ENCODE measurements around the gene FBXO7.

Gene FBXO7

DNA sequence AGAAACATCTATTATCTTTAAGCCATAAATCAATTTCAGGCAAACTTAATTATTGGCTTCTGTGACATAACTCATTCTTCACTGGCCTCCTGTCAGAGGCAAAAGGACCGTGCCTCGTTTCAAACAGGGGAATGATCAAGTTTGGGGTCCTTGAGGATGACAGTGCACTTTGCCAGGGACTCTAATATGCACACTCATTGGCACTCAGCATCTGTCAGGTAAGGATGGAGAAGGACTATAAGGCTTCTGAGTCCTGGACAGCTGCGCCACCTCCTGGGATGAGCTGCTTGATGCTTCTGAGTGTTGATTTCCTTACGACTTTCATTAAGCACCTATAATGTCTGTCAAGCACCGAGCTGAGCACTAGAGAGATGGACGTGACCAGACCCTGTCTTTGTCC, 30.5 kb upstream of the FBXO7 start:
- H3K4me3 ChIP-seq (replicated peaks; ENCODE audit: insufficient read depth, low read length), result no peak overlapping the region
- no peak overlapping the region for H3K27ac ChIP-seq (replicated peaks)
- TF ChIP-seq, protein P1, sequence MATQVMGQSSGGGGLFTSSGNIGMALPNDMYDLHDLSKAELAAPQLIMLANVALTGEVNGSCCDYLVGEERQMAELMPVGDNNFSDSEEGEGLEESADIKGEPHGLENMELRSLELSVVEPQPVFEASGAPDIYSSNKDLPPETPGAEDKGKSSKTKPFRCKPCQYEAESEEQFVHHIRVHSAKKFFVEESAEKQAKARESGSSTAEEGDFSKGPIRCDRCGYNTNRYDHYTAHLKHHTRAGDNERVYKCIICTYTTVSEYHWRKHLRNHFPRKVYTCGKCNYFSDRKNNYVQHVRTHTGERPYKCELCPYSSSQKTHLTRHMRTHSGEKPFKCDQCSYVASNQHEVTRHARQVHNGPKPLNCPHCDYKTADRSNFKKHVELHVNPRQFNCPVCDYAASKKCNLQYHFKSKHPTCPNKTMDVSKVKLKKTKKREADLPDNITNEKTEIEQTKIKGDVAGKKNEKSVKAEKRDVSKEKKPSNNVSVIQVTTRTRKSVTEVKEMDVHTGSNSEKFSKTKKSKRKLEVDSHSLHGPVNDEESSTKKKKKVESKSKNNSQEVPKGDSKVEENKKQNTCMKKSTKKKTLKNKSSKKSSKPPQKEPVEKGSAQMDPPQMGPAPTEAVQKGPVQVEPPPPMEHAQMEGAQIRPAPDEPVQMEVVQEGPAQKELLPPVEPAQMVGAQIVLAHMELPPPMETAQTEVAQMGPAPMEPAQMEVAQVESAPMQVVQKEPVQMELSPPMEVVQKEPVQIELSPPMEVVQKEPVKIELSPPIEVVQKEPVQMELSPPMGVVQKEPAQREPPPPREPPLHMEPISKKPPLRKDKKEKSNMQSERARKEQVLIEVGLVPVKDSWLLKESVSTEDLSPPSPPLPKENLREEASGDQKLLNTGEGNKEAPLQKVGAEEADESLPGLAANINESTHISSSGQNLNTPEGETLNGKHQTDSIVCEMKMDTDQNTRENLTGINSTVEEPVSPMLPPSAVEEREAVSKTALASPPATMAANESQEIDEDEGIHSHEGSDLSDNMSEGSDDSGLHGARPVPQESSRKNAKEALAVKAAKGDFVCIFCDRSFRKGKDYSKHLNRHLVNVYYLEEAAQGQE (IDR thresholded peaks at IDR 0.05; ENCODE audit: insufficient replicate concordance, low read depth), result no peak
- peaks cover 5% of the 10 kb centered on the region for H3K27me3 ChIP-seq (ENCODE audit: insufficient read depth, poor library complexity, severe bottlenecking)
- no peak for DNase-seq (ENCODE audit: low read depth in 1 of 2, low spot score in 1 of 2)

- TF ChIP-seq GABPA (IDR thresholded peaks at IDR 0.05; ENCODE audit: low read depth) (no peak), CTCF (IDR thresholded peaks at IDR 0.05; ENCODE audit: insufficient read depth, low read length) (no peak), POLR2AphosphoS5 (IDR thresholded peaks at IDR 0.05; ENCODE audit: low read depth) (no peak), SPI1 (IDR thresholded peaks at IDR 0.05; ENCODE audit: borderline replicate concordance, low read depth) (no peak)
- TF ChIP-seq, protein P1 (IDR thresholded peaks at IDR 0.05; ENCODE audit: insufficient replicate concordance, low read depth), result no peak
- Histone ChIP-seq H3K4me3 (replicated peaks; ENCODE audit: insufficient read depth, low read length) (no peak overlapping the region), H3K27me3 (ENCODE audit: insufficient read depth, poor library complexity, severe bottlenecking) (peaks cover 5% of the 10 kb centered on the region), H3K27ac (replicated peaks) (no peak overlapping the region)
- DNase-seq (ENCODE audit: low read depth in 1 of 2, low spot score in 1 of 2), result no peak
Measured at GRCh38 chr22:32446321-32446720, 28.3 kb upstream of the FBXO7 start.

- DNase-seq (ENCODE audit: low read depth in 1 of 2, low spot score in 1 of 2), result no peak
- H3K4me3 ChIP-seq (replicated peaks; ENCODE audit: insufficient read depth, low read length), result no peak overlapping the region
Measured at GRCh38 chr22:32448980-32449379, 25.6 kb upstream of the FBXO7 start.

More at GRCh38 chr22:32448980-32449379, 25.6 kb upstream of the FBXO7 start:
- TF ChIP-seq CTCF (IDR thresholded peaks at IDR 0.05; ENCODE audit: insufficient read depth, low read length), result no peak
- no peak for TF ChIP-seq SPI1 (IDR thresholded peaks at IDR 0.05; ENCODE audit: borderline replicate concordance, low read depth)
- TF ChIP-seq, protein P1 (IDR thresholded peaks at IDR 0.05; ENCODE audit: insufficient replicate concordance, low read depth), result no peak
- TF ChIP-seq POLR2AphosphoS5 (IDR thresholded peaks at IDR 0.05; ENCODE audit: low read depth), result no peak
- TF ChIP-seq GABPA (IDR thresholded peaks at IDR 0.05; ENCODE audit: low read depth), result no peak
- H3K27me3 ChIP-seq (ENCODE audit: insufficient read depth, poor library complexity, severe bottlenecking), result peaks cover 2% of the 10 kb centered on the region
- no peak overlapping the region for H3K27ac ChIP-seq (replicated peaks)

All from HL-60 (cell line).